HG02798 (cell line): Measurements from ENCODE around the gene PCGF3.
"Not testable (repeated sequence)": the region's sequence is repeated elsewhere in the genome, so short reads cannot be mapped to it uniquely, and the experiment has no call there.

Experiments used
- ATAC-seq: cut with Tn5 transposase; IDR thresholded peaks from one replicate; pipeline ENCODE4 v1.9.1; 2021; ENCODE audit warnings: mild to moderate bottlenecking; ENCODE audit not compliant: unreplicated experiment, poor library complexity

Gene PCGF3

DNA sequence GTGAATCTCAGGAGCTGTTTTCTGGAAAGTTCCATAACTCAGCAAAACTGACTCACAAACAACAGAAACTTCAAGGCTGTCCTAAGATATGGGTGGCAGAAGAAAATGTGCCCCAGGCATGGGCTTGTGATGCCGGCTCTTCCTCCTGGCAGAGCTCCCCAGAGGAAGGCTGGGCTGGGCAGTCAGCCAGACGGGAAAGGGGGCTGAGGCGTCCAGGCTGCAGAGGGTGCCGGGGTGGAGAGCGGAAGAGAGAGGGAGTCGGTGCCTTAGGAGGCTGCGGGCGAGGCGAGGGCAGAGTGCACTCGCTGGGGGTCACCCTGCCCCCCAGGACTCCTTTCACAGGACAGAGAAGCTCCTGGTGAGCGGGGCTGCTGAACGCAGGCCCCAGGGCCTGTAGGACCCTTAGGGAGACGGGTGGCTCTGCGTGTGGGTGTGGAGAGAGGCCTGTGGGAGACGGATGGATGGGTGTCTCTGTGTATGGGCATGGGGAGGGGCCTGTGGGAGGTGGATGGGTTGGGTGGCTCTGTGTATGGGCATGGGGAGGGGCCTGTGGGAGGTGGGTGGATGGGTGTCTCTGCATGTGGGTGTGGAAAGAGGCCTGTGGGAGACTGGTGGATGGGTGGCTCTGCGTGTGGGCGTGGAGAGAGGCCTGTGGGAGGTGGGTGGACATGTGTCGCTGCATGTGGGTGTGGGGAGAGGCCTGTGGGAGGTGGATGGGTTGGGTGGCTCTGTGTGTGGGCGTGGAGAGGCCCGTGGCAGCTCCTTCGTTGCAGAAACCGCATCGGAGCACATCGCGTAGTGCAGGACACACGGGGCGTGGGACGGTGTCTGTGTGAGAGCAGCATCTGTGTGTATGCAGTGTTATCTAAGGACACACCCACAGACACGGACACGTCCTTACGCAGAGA, 15.9 kb downstream of the PCGF3 start:
- ATAC-seq: no peak

DNA sequence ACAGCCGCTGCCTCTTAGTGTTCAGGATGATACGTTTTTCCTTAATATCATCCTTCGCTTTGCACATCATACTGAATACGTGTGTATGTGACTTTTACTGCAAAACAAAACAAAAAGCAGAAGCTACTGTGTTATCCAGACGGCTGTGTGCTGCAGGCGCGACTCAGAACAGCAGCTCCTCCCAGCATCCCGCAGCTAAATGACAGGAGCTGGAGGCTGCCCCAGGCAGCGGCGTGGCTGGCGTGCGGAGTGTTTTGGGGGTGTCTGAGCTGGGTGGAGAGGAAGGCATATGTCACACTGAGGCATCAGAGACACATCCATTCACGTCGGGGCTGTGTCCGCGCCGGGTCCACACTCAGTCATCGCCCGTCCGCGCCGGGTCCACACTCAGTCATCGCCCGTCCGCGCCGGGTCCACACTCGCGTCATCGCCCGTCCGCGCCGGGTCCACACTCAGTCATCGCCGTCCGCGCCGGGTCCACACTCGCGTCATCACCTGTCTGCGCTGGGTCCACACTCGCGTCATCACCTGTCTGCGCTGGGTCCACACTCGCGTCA, 16.6 kb downstream of the PCGF3 start:
- ATAC-seq: no peak

DNA sequence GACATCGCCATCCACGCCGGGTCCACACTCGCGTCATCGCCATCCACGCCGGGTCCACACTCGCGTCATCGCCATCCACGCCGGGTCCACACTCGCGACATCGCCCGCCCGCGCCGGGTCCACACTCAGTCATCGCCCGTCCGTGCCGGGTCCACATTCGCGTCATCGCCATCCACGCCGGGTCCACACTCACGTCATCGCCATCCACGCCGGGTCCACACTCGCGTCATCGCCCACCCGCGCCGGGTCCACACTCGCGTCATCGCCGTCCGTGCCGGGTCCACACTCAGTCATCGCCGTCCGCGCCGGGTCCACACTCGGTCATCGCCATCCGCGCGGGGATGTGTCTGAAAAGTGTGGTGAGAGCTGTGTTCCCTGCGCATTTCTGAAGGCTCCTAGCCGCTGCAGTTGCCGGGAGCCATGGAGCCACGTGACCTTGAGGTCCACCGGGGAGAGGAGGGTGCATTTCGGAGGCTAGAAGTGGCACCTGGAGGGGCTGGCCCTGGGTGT, 17.3 kb downstream of the PCGF3 start:
- ATAC-seq: no peak

DNA sequence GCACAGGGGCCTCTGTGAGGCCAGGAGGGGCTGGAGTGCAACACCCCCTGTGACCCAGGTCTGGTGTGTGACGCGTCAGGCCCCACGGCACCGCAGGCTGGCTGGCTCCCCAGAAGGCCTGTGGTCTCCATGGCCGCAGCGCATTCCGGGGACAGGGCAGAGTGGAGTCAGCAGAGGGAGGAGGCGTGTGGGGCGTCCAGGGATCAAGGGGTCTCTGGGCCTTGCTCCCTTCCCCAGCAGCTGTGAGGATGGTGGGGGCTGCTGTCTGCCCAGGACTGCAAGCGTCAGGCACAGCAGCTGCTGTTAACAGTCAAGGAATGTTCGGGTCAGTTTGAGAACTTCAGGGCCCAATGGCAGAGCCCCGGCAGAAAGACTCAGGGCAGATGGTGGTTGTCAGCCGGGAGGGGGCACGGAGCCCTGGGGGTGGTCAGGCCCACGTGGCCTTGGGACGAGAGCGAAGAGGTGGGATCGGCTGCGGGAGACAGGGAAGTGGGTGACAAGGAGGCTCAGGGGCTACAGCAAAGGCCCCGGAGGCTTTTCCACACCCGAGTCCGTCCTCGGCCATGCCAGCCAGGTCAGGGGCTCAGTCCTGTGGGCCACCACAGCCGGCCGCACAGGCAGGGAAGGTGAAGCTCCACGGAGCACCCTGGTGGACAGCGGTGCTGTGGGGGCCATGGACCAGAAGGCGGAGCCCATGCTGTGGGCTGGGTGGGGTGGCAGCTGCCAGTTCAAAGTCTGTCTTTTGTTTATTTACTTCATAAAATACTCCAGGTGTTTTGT, 18.3 kb downstream of the PCGF3 start:
- no peak for ATAC-seq

DNA sequence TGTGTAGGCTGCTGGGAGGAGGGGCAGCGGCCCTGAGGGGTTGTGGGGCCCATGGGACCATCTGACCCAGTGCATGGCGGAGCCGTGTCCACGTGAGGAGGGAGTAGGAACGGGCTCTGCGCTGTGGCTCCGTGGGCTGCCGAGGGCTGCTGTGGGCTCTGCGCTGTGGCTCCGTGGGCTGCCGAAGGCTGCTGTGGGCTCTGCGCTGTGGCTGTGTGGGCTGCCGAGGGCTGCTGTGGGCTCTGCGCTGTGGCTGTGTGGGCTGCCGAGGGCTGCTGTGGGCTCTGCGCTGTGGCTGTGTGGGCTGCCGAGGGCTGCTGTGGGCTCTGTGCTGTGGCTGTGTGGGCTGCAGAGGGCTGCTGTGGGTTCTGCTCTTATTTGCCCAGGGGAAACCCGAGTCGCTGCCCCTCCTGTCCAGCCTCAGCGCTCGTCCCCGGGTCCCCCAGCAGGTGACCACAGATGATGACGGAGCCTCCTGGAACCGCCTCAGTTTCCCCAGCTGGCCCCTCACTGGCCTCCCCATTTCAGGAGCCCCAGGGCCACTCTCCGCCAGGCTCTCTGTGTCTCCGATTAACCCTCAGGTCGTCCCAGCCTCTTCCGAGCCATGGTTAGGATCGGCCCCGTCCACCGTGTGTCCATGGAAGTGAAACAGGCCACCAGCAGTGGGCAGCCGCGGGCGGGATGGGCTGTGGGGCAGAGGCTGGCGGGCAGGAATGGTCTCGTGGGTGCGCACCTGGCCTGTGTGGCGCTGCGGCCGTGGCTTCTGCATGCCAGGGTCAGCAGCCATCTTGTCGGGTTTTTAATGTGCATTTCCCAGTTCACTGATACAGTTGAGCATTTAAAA, 20.0 kb downstream of the PCGF3 start:
- ATAC-seq: no peak

DNA sequence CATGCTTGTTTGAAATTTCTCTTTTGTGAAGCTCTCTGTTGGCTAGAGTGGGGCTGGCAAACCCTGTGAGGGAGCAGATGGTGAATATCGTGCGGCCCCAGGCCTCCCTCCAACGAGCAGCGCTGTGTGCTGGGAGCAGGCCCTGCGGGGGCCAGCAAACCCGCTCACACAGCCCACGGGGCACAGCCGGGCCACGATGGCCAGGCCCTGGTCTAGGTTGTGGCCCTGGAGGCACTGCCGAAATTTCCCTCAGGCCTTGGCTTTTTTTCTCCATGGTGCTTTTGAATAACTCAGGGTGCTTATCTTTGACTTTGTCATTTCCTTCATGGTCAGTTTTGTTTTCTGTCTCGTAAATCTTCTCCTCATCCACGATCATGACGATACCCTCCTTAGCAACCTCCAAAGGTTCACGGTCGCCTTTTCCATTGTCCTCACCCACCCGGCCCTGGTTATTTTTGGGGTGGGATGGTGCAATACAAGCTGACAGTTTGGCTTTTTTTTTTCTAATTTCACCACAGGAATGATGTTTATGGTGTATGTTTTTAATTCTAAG, 20.7 kb downstream of the PCGF3 start:
- ATAC-seq: no peak

DNA sequence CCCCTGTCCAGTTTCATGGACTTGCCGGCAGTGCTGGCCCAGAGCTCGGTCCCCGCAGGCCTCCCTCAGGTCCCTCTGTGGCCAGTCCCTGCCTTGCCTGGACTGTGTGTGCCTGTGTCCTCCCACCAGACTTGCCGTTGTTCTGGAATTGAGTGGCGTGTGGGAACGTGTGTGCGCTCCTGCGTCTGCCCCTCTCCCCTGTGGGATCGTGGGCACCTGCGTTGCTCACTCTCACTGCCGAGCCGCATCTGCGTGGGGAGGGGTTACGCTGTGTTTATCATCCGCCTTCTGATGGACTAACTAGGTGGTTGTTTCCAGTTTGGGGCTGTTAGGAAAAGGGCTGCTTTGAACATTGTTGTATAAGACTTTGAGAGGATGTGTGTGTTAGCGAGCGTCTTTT, 21.2 kb downstream of the PCGF3 start:
- ATAC-seq: no peak

DNA sequence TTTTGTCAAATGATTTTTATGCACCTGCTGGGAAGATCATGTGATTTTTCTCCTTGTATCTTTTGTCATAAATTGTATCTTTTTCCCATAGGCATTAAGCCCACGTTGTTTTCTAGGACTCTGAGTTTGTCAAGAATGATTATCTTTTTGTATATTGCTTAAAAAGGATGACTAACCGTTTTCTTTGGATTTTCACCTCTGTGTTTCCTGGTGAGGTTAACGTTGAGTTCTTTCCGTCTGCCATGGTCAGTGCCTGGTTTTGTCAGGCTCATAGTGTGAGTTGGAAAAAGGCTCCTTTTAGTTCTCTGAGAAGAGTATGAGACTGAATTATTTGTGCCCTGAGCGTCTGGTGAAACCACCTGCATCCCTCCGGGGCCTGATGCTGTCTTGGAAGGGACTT, 21.9 kb downstream of the PCGF3 start:
- ATAC-seq: no peak

DNA sequence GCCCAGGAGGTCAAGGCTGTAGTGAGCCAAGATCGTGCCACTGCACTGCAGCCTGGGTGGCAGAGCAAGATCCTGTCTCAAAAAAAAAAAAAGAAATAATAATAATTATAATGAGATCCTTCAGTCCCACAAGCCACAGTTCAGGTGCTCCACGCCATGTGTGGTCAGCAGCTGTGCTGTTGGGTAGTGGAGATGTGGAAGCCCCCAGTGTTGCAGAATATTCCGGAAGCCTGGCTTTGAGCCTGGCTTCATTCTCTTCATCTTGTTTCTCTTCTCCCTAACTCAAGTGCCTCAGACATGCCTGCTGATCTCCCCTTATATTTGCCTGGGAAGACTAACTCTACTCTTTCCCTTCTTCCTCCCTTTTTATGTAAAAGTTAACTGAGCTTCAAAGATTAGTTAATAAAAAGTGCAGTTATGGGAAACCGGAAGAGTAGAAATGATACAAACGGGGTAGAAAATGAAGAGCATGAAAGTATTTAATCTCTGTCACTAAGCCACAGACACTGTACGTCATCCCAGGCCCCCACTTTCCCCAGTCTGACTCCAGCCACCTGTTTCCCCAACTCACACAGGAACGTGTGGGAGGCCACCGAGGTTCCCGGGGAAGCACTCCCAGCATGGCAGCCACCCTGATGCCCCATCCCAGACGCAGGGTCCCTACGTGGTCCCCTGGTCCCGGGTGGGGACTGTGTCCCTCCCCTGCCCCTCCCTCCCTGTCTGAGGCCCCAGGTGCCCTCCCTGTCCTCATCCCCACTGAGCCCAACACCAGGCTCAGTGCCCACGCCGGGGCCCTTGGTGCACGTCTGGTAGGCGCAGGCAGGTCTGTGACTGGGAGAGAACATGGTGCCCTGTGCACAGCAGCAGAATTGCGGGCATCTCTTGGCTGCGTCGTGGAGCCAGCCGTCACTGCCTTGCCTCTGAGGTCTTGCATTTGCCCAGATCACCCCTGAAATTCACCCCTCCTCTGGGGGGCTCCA, 24.0 kb downstream of the PCGF3 start:
- no peak for ATAC-seq

DNA sequence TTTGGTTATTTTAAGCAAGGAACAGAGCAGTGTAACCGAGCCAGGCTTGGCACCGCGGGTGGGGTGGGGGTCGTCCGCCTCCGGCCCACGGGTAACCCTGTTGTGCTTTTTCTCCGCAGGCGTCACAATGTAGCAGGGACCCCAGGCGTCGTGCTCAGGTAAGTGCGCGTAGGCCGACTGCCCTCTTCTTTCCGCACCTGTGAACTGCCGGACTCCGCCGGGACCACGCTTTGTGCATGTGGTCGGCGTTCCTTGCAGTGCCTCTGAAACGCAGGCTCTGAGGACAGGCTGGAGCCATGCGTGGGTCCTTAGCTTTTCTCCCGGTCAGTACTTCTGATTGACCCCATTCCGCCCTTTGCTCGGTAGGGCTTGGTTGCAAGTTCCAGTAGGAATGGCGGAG, 24.9 kb downstream of the PCGF3 start:
- ATAC-seq: no peak

DNA sequence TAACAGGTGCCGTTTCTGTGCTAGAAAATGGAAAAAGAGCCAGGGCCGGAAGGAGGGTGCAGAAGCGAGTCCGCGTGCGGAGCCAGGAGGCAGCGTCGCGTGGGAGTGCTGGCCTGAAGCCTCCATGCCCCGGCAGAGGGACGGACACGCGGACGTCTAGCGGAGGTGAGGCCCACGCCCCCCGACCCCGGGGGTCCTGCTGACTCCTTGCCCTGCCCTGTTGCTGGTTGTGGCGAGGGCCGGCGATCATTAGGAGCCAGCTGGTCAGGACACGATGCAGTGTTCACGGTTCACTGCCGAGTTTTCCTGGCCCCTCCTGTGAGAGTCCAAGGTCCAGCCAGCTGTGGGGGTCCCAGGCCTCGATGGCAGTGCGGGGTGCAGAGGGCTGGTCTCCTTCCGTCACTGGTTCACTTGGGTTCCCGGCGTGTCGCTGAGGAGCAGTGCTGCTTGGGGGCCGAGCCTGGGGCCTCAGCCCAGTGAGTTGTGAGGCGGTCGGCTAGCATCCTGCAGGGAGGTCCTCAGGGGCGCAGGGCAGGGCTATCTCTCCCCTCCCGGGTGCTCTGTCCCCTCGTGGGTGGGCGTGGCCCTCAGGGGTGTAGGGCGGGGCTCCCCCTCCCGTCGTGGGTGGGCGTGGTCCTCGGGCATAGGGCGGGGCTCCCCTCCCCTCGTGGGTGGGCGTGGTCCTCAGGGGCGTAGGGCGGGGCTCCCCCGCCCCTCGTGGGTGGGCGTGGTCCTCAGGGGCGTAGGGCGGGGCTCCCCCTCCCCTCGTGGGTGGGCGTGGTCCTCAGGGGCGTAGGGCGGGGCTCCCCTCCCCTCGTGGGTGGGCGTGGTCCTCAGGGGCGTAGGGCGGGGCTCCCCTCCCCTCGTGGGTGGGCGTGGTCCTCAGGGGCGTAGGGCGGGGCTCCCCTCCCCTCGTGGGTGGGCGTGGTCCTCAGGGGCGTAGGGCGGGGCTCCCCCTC, 25.6 kb downstream of the PCGF3 start:
- ATAC-seq: not testable (repeated sequence)

DNA sequence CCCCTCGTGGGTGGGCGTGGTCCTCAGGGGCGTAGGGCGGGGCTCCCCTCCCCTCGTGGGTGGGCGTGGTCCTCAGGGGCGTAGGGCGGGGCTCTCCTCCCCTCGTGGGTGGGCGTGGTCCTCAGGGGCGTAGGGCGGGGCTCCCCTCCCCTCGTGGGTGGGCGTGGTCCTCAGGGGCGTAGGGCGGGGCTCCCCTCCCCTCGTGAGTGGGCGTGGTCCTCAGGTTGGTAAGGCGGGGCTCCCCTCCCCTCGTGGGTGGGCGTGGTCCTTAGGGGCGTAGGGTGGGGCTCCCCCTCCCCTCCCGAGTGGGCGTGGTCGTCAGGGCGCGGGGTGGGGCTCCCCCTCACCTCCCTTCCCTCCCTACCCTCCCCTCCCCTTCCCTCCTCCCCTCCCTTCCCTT, 26.3 kb downstream of the PCGF3 start:
- not testable (repeated sequence) for ATAC-seq

DNA sequence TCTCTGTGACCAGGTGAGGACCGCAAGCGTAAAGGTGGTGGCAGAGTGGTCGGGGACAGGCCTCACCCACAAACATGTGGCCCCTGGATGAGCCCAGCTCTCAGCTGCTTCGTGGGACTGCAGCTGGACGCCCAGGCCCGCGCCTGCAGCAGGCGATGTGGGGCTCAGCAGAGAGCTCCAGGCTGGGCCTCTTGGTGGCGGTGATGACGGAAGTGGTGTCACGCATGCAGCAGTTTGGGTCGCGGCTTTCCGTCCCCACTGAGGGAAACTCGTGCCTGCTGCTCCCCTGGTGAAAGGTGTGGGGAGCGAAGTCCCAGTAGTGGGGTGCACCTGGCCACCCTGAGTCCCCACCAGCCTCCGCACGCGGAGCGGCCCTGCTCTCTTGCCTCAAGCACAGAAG, 26.9 kb downstream of the PCGF3 start:
- ATAC-seq: no peak

DNA sequence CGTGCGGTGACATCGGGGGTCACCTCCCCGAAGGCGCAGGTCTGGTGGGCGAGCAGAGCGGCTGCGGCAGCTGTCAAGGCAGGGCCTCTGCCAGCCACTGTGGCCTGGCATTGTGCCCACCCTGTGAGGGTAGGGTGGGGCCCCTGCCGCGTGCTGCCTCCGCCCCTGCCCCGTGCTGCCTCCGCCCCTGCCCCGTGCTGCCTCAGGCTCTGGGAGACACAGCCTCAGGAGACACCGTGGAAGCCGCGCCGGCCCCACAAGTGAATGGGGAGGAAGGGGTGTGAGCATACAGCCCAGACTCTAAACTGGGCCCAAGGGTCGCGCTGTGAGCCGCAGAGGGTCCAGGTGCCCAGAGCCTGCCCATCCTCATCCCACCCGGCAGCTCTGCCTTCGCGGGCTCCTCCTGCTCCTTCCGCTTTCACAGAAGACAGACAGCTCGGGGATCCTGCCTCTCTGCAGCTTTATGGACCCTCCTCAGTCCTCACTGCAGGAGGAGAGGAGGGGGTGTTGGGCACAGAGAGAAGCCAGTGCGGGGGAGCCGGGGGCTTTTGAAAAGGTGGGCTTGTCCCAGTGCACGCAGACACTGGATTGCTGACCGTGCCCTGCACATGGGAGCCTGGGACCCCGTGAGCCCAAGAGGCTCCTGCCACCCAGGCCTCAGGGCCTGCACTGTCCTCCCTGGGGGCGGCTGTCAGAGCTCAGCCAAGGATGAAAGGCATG, 27.4 kb downstream of the PCGF3 start:
- no peak for ATAC-seq

DNA sequence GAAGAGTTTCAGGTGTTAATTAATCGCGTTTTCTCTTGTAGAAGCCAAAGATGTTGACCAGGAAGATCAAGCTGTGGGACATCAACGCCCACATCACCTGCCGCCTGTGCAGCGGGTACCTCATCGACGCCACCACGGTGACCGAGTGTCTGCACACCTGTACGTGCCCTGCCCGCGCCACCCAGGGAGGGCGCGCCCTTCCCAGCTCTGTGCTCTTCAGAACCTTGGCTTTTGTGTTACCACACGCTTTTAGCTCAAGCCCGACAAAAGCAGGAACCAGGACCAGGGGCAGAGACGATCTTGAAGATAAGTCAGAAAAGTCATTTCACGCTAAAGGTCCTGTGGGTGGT, 28.0 kb downstream of the PCGF3 start:
- ATAC-seq: no peak

DNA sequence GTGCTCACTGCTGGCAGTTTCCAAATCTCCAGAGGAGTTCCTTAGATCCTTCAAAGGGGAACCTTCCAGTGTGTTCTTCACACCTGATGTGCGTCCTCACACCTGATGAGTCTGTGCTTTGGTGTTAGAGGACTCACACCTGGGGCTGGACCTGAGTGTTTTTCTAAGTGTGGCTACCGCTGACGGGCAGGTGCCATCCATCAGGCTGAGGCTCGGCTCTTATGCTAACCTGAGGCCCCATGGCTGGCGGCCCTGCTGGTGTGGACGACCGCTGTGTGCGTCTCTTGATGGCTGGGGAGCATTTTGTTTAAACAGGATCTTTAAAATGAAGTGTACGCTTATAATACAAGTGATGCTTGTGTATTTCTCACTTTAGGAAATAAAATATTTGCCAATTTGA, 28.4 kb downstream of the PCGF3 start:
- no peak for ATAC-seq

DNA sequence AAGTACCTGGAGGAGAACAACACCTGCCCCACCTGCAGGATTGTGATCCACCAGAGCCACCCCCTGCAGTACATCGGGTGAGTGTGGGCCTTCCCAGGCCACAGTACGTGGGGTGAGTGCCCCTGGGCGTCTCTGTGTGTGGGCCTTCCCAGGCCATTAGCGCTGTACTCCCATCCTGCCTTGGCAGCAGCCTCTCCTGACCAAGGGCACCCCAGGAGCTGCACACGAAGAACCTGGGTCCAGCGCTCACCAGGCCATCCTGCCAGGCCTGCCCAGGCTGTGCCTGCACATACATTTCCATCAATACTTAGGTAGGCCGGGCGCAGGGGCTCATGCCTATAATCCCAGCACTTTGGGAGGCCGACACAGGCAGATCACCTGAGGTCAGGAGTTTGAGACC, 29.3 kb downstream of the PCGF3 start:
- no peak for ATAC-seq
